CD4-positive, alpha-beta T cell treated with Interleukin-2 at 100 ng/mL for 4 hours (primary cell): ENCODE results near the gene FHIP2A.
A peak's percentile ranks its signal among the peaks of the same experiment; 100 is the strongest.
"Not testable (repeated sequence)": the region's sequence is repeated elsewhere in the genome, so short reads cannot be mapped to it uniquely, and the experiment has no call there.

ENCODE experiments used
- DNase-seq: peaks from one replicate; pipeline ENCODE4 v3.0.0-alpha.2; 2020; ENCODE audit warnings: low spot score

The FHIP2A gene

GRCh38 chr10:114821293-114821914 is at the start of gene FHIP2A:
FHIP2A (plus strand) TSS chr10:114821780; CDS start chr10:114822079, 299 bp downstream.
- peak; percentile 86 for DNase-seq

- DNase-seq = no peak
Observed at GRCh38 chr10:114772496-114773196, 48.9 kb upstream of the FHIP2A start.

- no peak for DNase-seq
Observed at GRCh38 chr10:114773197-114773532, 48.4 kb upstream of the FHIP2A start.

- DNase-seq = not testable (repeated sequence)
Observed at GRCh38 chr10:114775082-114775481, 46.5 kb upstream of the FHIP2A start.

GRCh38 chr10:114777415-114777814 is 44.2 kb upstream of the FHIP2A start:
- DNase-seq = no peak

GRCh38 chr10:114779803-114780576 is 41.6 kb upstream of the FHIP2A start:
- DNase-seq = no peak

- no peak for DNase-seq
Observed at GRCh38 chr10:114780577-114781184, 40.9 kb upstream of the FHIP2A start.

GRCh38 chr10:114782666-114783065 is 38.9 kb upstream of the FHIP2A start:
- no peak for DNase-seq

GRCh38 chr10:114783686-114784085 is 37.9 kb upstream of the FHIP2A start:
- DNase-seq = no peak

- peak; percentile 57 for DNase-seq
Observed at GRCh38 chr10:114786492-114786891, 35.1 kb upstream of the FHIP2A start.

- not testable (repeated sequence) for DNase-seq
Observed at GRCh38 chr10:114787131-114787530, 34.4 kb upstream of the FHIP2A start.

GRCh38 chr10:114791768-114792167 is 29.8 kb upstream of the FHIP2A start:
- DNase-seq = no peak

- no peak for DNase-seq
Observed at GRCh38 chr10:114795039-114795438, 26.5 kb upstream of the FHIP2A start.

- no peak for DNase-seq
Observed at GRCh38 chr10:114800361-114800760, 21.2 kb upstream of the FHIP2A start.

- DNase-seq = peak; percentile 36
Observed at GRCh38 chr10:114801411-114801813, 20.2 kb upstream of the FHIP2A start.

- DNase-seq = no peak
Observed at GRCh38 chr10:114802177-114802576, 19.4 kb upstream of the FHIP2A start.

GRCh38 chr10:114806562-114807391 is 14.8 kb upstream of the FHIP2A start:
- DNase-seq = no peak

- no peak for DNase-seq
Observed at GRCh38 chr10:114808982-114809381, 12.6 kb upstream of the FHIP2A start.

GRCh38 chr10:114810926-114811325 is 10.7 kb upstream of the FHIP2A start:
- no peak for DNase-seq

GRCh38 chr10:114811862-114812261 is 9.7 kb upstream of the FHIP2A start:
- DNase-seq = no peak

GRCh38 chr10:114815791-114816190 is 5.8 kb upstream of the FHIP2A start:
- DNase-seq = no peak

GRCh38 chr10:114816308-114816707 is 5.3 kb upstream of the FHIP2A start:
- DNase-seq = no peak
